Endothelial cell of umbilical vein (primary cell): ENCODE measurements around the gene GIGYF2. TPM values are rescaled to one million over a fixed set of nuclear protein-coding genes. Genes with fewer than 3 reads are reported as not detected.

Experiments
- BruUV-seq: library from RNA; stranded (reverse); fragments of 400-500 nt; replicated peaks from 2 replicates; lab custom pipeline; 2021; lab: Mats Ljungman, UMichigan
- CTCF ChIA-PET: fragments of 300-600, 350-600 bp; sonication (Branson Sonifier 250); formaldehyde crosslinking; loops from one replicate; lab custom pipeline; 2021; ENCODE audit warnings: antibody characterized with exemption, inconsistent platforms; lab: Charles Lee
- POLR2A ChIA-PET: fragments of 300-600, 350-600 bp; sonication (Branson Sonifier 250); formaldehyde crosslinking; loops from one replicate; lab custom pipeline; 2021; ENCODE audit warnings: antibody characterized with exemption, inconsistent platforms; lab: Charles Lee
- DNase-seq: peaks from one replicate; pipeline ENCODE4 v3.0.0-alpha.2; 2011; ENCODE audit warnings: low read depth, low spot score
- FAIRE-seq: peaks from 2 replicates; lab custom pipeline; 2011; peaks lifted over from hg19 to GRCh38; lab: Jason Lieb, UNC
- H2AFZ ChIP-seq: 2 replicates; pipeline ENCODE4 v1.6.0; 2012; ENCODE audit warnings: low read depth, low read length, control low read depth, inconsistent platforms
- H3K27ac ChIP-seq: 2 replicates; pipeline ENCODE4 v1.5.1; 2011; ENCODE audit warnings: low read depth, mild to moderate bottlenecking, control low read depth, low read length, moderate library complexity; ENCODE audit not compliant: insufficient read depth
- H3K27me3 ChIP-seq, 2 experiments: 2 replicates each; pipeline versions ENCODE4 v1.6.0 to v1.6.1; 2011; ENCODE audit warnings: low read length in 2 of 2, mixed read lengths in 1 of 2; ENCODE audit not compliant: control insufficient read depth in 2 of 2, insufficient read depth in 2 of 2
- H3K36me3 ChIP-seq, 2 experiments: 2 replicates in 1 of 2; 3 replicates in 1 of 2; pipeline ENCODE4 v1.5.1; 2011; ENCODE audit warnings: low read length in 2 of 2, mild to moderate bottlenecking in 1 of 2, moderate library complexity in 1 of 2; ENCODE audit not compliant: control insufficient read depth in 2 of 2, insufficient read depth in 2 of 2; ENCODE audit errors: extremely low read depth in 1 of 2
- H3K4me1 ChIP-seq: 3 replicates; pipeline ENCODE4 v1.5.1; 2011; ENCODE audit warnings: mild to moderate bottlenecking, low read length; ENCODE audit not compliant: control insufficient read depth, insufficient read depth; ENCODE audit errors: extremely low read depth
- H3K4me2 ChIP-seq: 2 replicates; pipeline ENCODE4 v1.6.1; 2011; ENCODE audit warnings: low read length, control low read depth, mixed read lengths; ENCODE audit not compliant: insufficient read depth
- H3K4me3 ChIP-seq, 3 experiments: fragments of 200-600 bp in 1 of 3; sonication (generic), shearing (Covaris generic) in 1 of 3; replicated peaks in 1 of 3; 2 replicates each; pipeline ENCODE4 v1.5.1; 2011 to 2016; ENCODE audit warnings: control low read depth in 3 of 3, low read length in 3 of 3, mild to moderate bottlenecking in 2 of 3, inconsistent platforms in 1 of 3, low read depth in 1 of 3, moderate library complexity in 1 of 3; ENCODE audit not compliant: insufficient read depth in 1 of 3
- H3K79me2 ChIP-seq: 2 replicates; pipeline ENCODE4 v1.6.0; 2012; ENCODE audit warnings: low read length, inconsistent platforms; ENCODE audit not compliant: control insufficient read depth, insufficient read depth
- H3K9ac ChIP-seq: replicated peaks from 2 replicates; pipeline ENCODE3; 2011; ENCODE audit warnings: low read length, control low read depth; ENCODE audit not compliant: insufficient read depth; ENCODE audit errors: extremely low read depth
- H3K9me1 ChIP-seq: replicated peaks from 3 replicates; pipeline ENCODE4 v1.6.0; 2011; ENCODE audit warnings: mild to moderate bottlenecking, low read length; ENCODE audit not compliant: control insufficient read depth, insufficient read depth; ENCODE audit errors: extremely low read depth
- H3K9me3 ChIP-seq: replicated peaks from 2 replicates; pipeline ENCODE4 v1.5.1; 2012; ENCODE audit warnings: low read length, inconsistent platforms; ENCODE audit not compliant: control insufficient read depth, insufficient read depth
- H4K20me1 ChIP-seq: replicated peaks from 2 replicates; pipeline ENCODE3; 2011; ENCODE audit warnings: mild to moderate bottlenecking, low read length; ENCODE audit not compliant: control insufficient read depth, insufficient read depth; ENCODE audit errors: extremely low read depth
- EZH2 ChIP-seq: IDR thresholded peaks from 2 replicates; pipeline ENCODE4 v1.6.1; 2012; ENCODE audit warnings: borderline replicate concordance, low read depth, mild to moderate bottlenecking, moderate library complexity, low read length, inconsistent platforms; ENCODE audit not compliant: severe bottlenecking
- FOS ChIP-seq: IDR thresholded peaks from 2 replicates; pipeline ENCODE4 v1.6.1; 2011; ENCODE audit warnings: mild to moderate bottlenecking, low read length, moderate library complexity, borderline replicate concordance; ENCODE audit not compliant: insufficient read depth
- GATA2 ChIP-seq: IDR thresholded peaks from 2 replicates; pipeline ENCODE4 v1.7.0; 2011; ENCODE audit warnings: low read depth, mild to moderate bottlenecking, moderate library complexity, mixed read lengths, low read length; ENCODE audit not compliant: insufficient read length, insufficient read depth
- JUN ChIP-seq: IDR thresholded peaks from 2 replicates; pipeline ENCODE4 v1.6.1; 2011; ENCODE audit warnings: borderline replicate concordance, low read depth; ENCODE audit not compliant: insufficient read length, insufficient read depth
- MAX ChIP-seq: IDR thresholded peaks from 2 replicates; pipeline ENCODE4 v1.6.1; 2011; ENCODE audit not compliant: insufficient read depth, insufficient read length
- MYC ChIP-seq: IDR thresholded peaks from one replicate; pipeline ENCODE4 v1.6.1; 2011; ENCODE audit warnings: mild to moderate bottlenecking, low read depth, low read length
- POLR2A ChIP-seq: IDR thresholded peaks from 2 replicates; pipeline ENCODE4 v1.6.1; 2012; ENCODE audit warnings: low read depth, mild to moderate bottlenecking, control low read depth, low read length
- POLR2AphosphoS5 ChIP-seq: IDR thresholded peaks from 2 replicates; pipeline ENCODE4 v1.6.1; 2012; ENCODE audit warnings: low read depth, mild to moderate bottlenecking, control low read depth, low read length, moderate library complexity; ENCODE audit not compliant: insufficient read depth
- dilution Hi-C: fragments of 300-500 bp; cut with MboI; formaldehyde crosslinking; loops from one replicate; pipeline ENCODE4 v1.15.0; 2019; ENCODE audit warnings: low sequenced_read_pairs; ENCODE audit not compliant: extremely low pct_ligation_motif_present
- intact Hi-C: fragments of 100-400 bp; cut with micrococcal nuclease; formaldehyde crosslinking; loops from one replicate; pipeline ENCODE4 v1.10.0; 2022
- polyA plus RNA-seq, 4 experiments: library from polyadenylated mRNA; depleted of rRNA in 3 of 4; stranded (reverse) in 3 of 4; unstranded in 1 of 4; fragments of >200 nt; gene quantifications; 2 replicates each; pipeline versions ENCODE4 v1.2.1 to v1.2.3, GENCODE V29; 2011 to 2012; ENCODE audit warnings: missing spikeins in 1 of 4
- total RNA-seq: library from RNA; stranded (reverse); gene quantifications from 2 replicates; pipeline ENCODE4 v1.2.3, GENCODE V29; 2021
- TF ChIP-seq, protein P1 (sequence below), 2 donors: IDR thresholded peaks; 1 replicate in 1 of 2; 2 replicates in 1 of 2; pipeline ENCODE4 v1.5.1; 2011; ENCODE audit warnings: low read length in 2 of 2, mild to moderate bottlenecking in 2 of 2, moderate library complexity in 2 of 2, control low read depth in 1 of 2, inconsistent platforms in 1 of 2, low read depth in 1 of 2; ENCODE audit not compliant: insufficient read depth in 1 of 2; ENCODE audit errors: extremely low read depth in 1 of 2

The GIGYF2 gene
- total and polyA plus RNA-seq, 2 donors (not counting 3 experiments of a cell fraction or from before 2014, with no cell fraction given), result 22.9 to 56.4 TPM

- no peaks in the 10 kb centered on the region for H4K20me1 ChIP-seq
- no peaks in the 10 kb centered on the region for H3K27me3 ChIP-seq
- FAIRE-seq, result no peak
- H3K9me3 ChIP-seq, result no peaks in the 10 kb centered on the region
- DNase-seq, result no peak
- H3K4me3 ChIP-seq, result no peak overlapping the region
- ChIA-PET POLR2A (no interaction called here), CTCF (no interaction called here)
- BruUV-seq, result no TSS peak
- H3K4me2 ChIP-seq, result no peak overlapping the region
- H3K27ac ChIP-seq, result no peak overlapping the region
- H2AFZ ChIP-seq, result no peak overlapping the region
- H3K36me3 ChIP-seq, result peaks cover 5 to 9% of the 10 kb centered on the region in 2 experiments
- H3K4me1 ChIP-seq, result no peaks in the 10 kb centered on the region
- no peaks in the 10 kb centered on the region for H3K9me1 ChIP-seq
- no peak overlapping the region for H3K9ac ChIP-seq
- TF ChIP-seq JUN (no peak), MYC (no peak), EZH2 (no peak), GATA2 (no peak), POLR2A (no peak), FOS (no peak), MAX (no peak), POLR2AphosphoS5 (no peak)
- TF ChIP-seq, protein P1, sequence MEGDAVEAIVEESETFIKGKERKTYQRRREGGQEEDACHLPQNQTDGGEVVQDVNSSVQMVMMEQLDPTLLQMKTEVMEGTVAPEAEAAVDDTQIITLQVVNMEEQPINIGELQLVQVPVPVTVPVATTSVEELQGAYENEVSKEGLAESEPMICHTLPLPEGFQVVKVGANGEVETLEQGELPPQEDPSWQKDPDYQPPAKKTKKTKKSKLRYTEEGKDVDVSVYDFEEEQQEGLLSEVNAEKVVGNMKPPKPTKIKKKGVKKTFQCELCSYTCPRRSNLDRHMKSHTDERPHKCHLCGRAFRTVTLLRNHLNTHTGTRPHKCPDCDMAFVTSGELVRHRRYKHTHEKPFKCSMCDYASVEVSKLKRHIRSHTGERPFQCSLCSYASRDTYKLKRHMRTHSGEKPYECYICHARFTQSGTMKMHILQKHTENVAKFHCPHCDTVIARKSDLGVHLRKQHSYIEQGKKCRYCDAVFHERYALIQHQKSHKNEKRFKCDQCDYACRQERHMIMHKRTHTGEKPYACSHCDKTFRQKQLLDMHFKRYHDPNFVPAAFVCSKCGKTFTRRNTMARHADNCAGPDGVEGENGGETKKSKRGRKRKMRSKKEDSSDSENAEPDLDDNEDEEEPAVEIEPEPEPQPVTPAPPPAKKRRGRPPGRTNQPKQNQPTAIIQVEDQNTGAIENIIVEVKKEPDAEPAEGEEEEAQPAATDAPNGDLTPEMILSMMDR (IDR thresholded peaks at IDR 0.05; ENCODE audit: extremely low read depth in 1 of 2, insufficient read depth in 1 of 2, low read depth in 1 of 2, low read length in 2 of 2), result no peak
- dilution Hi-C loops, result no loop called here
- intact Hi-C loops, result no loop called here
- no peaks in the 10 kb centered on the region for H3K79me2 ChIP-seq
Observed at GRCh38 chr2:232772531-232772930, 75.4 kb downstream of the GIGYF2 start.
